GM10266 (cell line): Measurements from ENCODE around the gene RABL3.

ENCODE experiments used
- DNase-seq: peaks from one replicate; pipeline ENCODE4 v3.0.0; 2012; ENCODE audit errors: extremely low spot score
- CTCF ChIP-seq: IDR thresholded peaks from 2 replicates; pipeline ENCODE4 v1.5.1; 2012; ENCODE audit warnings: mild to moderate bottlenecking, low read depth; ENCODE audit not compliant: control insufficient read depth, insufficient read depth; ENCODE audit errors: missing control alignments

Gene RABL3

GRCh38 chr3:120683213-120683612 is 59.1 kb downstream of the RABL3 start:
- TF ChIP-seq CTCF, result no peak
- DNase-seq, result no peak

GRCh38 chr3:120682095-120682681 is 60.1 kb downstream of the RABL3 start, which contains the start of gene HGD:
Gene HGD (minus strand): TSS chr3:120682239. CDS start chr3:120682111, 128 bp downstream.
- DNase-seq, result no peak
- TF ChIP-seq CTCF, result no peak

GRCh38 chr3:120681506-120682038 is 60.7 kb downstream of the RABL3 start:
- TF ChIP-seq CTCF, result no peak
- DNase-seq, result no peak

GRCh38 chr3:120681018-120681417 is 61.3 kb downstream of the RABL3 start:
- DNase-seq, result no peak
- TF ChIP-seq CTCF, result no peak

- no peak for TF ChIP-seq CTCF
- DNase-seq, result no peak
Measured at GRCh38 chr3:120680193-120680894, 62.0 kb downstream of the RABL3 start.

- TF ChIP-seq CTCF, result no peak
- DNase-seq, result no peak
Measured at GRCh38 chr3:120678984-120679383, 63.3 kb downstream of the RABL3 start.
